H9 (cell line): Measurements from ENCODE around the gene RACGAP1. TPM values are rescaled to one million over a fixed set of nuclear protein-coding genes. Genes with fewer than 3 reads are reported as not detected.

Experiments
- DNase-seq: peaks from one replicate; pipeline ENCODE4 v3.0.0-alpha.2; 2017
- H2AFZ ChIP-seq: one replicate; pipeline ENCODE4 v1.6.1; 2013; ENCODE audit warnings: mild to moderate bottlenecking, low read length, control low read depth, moderate library complexity
- H2AK5ac ChIP-seq: 2 replicates; pipeline ENCODE4 v1.6.1; 2013; ENCODE audit warnings: low read length, control low read depth, mixed read lengths; ENCODE audit not compliant: insufficient read length
- H2BK120ac ChIP-seq: one replicate; pipeline ENCODE4 v1.6.1; 2013; ENCODE audit warnings: low read depth, mild to moderate bottlenecking, low read length, control low read depth, inconsistent platforms; ENCODE audit not compliant: poor library complexity, severe bottlenecking
- H2BK12ac ChIP-seq: 2 replicates; pipeline ENCODE4 v1.6.1; 2013; ENCODE audit warnings: low read length, control low read depth, mixed read lengths, low read depth; ENCODE audit not compliant: insufficient read length
- H2BK15ac ChIP-seq: 2 replicates; pipeline ENCODE4 v1.6.1; 2013; ENCODE audit warnings: low read depth, low read length, control low read depth
- H2BK20ac ChIP-seq: one replicate; pipeline ENCODE4 v1.6.1; 2013; ENCODE audit warnings: low read depth, mild to moderate bottlenecking, low read length, control low read depth, inconsistent platforms; ENCODE audit not compliant: poor library complexity, severe bottlenecking
- H2BK5ac ChIP-seq: 2 replicates; pipeline ENCODE4 v1.6.1; 2013; ENCODE audit warnings: low read length, control low read depth, mixed read lengths; ENCODE audit not compliant: insufficient read length
- H3K14ac ChIP-seq: 2 replicates; pipeline ENCODE4 v1.6.1; 2013; ENCODE audit warnings: low read length, control low read depth; ENCODE audit not compliant: insufficient read depth
- H3K18ac ChIP-seq: 2 replicates; pipeline ENCODE4 v1.6.1; 2013; ENCODE audit warnings: low read depth, mild to moderate bottlenecking, mixed read lengths, low read length, control low read depth; ENCODE audit not compliant: insufficient read length
- H3K23ac ChIP-seq: 2 replicates; pipeline ENCODE4 v1.6.1; 2013; ENCODE audit warnings: low read length, control low read depth, mixed read lengths, low read depth; ENCODE audit not compliant: insufficient read length
- H3K23me2 ChIP-seq: 2 replicates; pipeline ENCODE4 v1.6.1; 2013; ENCODE audit warnings: low read depth, mild to moderate bottlenecking, mixed read lengths, low read length, control low read depth; ENCODE audit not compliant: insufficient read length, poor library complexity, severe bottlenecking
- H3K27ac ChIP-seq: 2 replicates; pipeline ENCODE4 v1.5.1; 2013; ENCODE audit warnings: low read length, control low read depth, mixed read lengths, low read depth; ENCODE audit not compliant: insufficient read length
- H3K27me3 ChIP-seq: 2 replicates; pipeline ENCODE4 v1.6.1; 2013; ENCODE audit warnings: low read length, control low read depth, inconsistent platforms; ENCODE audit not compliant: insufficient read depth
- H3K4ac ChIP-seq: 2 replicates; pipeline ENCODE4 v1.6.1; 2013; ENCODE audit warnings: low read depth, mild to moderate bottlenecking, control low read depth, inconsistent platforms, low read length, moderate library complexity
- H3K4me1 ChIP-seq: 2 replicates; pipeline ENCODE4 v1.6.1; 2013; ENCODE audit warnings: low read length, control low read depth, inconsistent platforms; ENCODE audit not compliant: insufficient read depth
- H3K4me2 ChIP-seq: 2 replicates; pipeline ENCODE4 v1.6.1; 2013; ENCODE audit warnings: low read length, control low read depth, mixed read lengths; ENCODE audit not compliant: insufficient read length, insufficient read depth
- H3K56ac ChIP-seq: 2 replicates; pipeline ENCODE4 v1.6.1; 2013; ENCODE audit warnings: low read depth, mild to moderate bottlenecking, mixed read lengths, low read length, control low read depth; ENCODE audit not compliant: insufficient read length
- H3K79me1 ChIP-seq: 2 replicates; pipeline ENCODE4 v1.6.1; 2013; ENCODE audit warnings: low read depth, mild to moderate bottlenecking, moderate library complexity, low read length, control low read depth, inconsistent platforms; ENCODE audit not compliant: insufficient read depth, poor library complexity, severe bottlenecking
- H3K79me2 ChIP-seq: 2 replicates; pipeline ENCODE4 v1.6.1; 2013; ENCODE audit warnings: low read length, control low read depth, inconsistent platforms; ENCODE audit not compliant: insufficient read depth
- H3K9ac ChIP-seq: 2 replicates; pipeline ENCODE4 v1.6.1; 2013; ENCODE audit warnings: low read length, control low read depth, mixed read lengths; ENCODE audit not compliant: insufficient read length; ENCODE audit errors: extremely low read depth
- H3K9me3 ChIP-seq: one replicate; pipeline ENCODE4 v1.6.1; 2013; ENCODE audit warnings: low read depth, low read length, inconsistent platforms; ENCODE audit not compliant: control insufficient read depth
- H3T11ph ChIP-seq: one replicate; pipeline ENCODE4 v1.6.1; 2013; ENCODE audit warnings: mild to moderate bottlenecking, low read length, control low read depth, inconsistent platforms
- H4K20me1 ChIP-seq: one replicate; pipeline ENCODE4 v1.6.1; 2013; ENCODE audit not compliant: control insufficient read depth, insufficient read length, insufficient read depth
- H4K5ac ChIP-seq: 2 replicates; pipeline ENCODE4 v1.6.1; 2013; ENCODE audit warnings: low read depth, mild to moderate bottlenecking, mixed read lengths, low read length, control low read depth; ENCODE audit not compliant: insufficient read length
- H4K8ac ChIP-seq: replicated peaks from 2 replicates; pipeline ENCODE4 v1.6.1; 2013; ENCODE audit warnings: low read length, control low read depth, mixed read lengths, low read depth; ENCODE audit not compliant: insufficient read length
- H4K91ac ChIP-seq: 2 replicates; pipeline ENCODE4 v1.6.1; 2013; ENCODE audit warnings: low read depth, mild to moderate bottlenecking, moderate library complexity, mixed read lengths, low read length, control low read depth; ENCODE audit not compliant: insufficient read length
- H3K27ac Mint-ChIP-seq, 3 experiments: 2 replicates in 2 of 3; 3 replicates in 1 of 3; pipeline ENCODE4 v1.8.0; 2020 to 2021; ENCODE audit warnings: mixed read lengths in 3 of 3, mild to moderate bottlenecking in 1 of 3, moderate library complexity in 1 of 3
- H3K27me3 Mint-ChIP-seq: 2 replicates; pipeline ENCODE4 v1.8.0; 2021; ENCODE audit warnings: low read depth, mild to moderate bottlenecking, moderate library complexity, mixed read lengths
- H3K36me3 Mint-ChIP-seq, 3 experiments: 2 replicates in 2 of 3; 3 replicates in 1 of 3; pipeline ENCODE4 v1.8.0; 2020 to 2021; ENCODE audit warnings: low read depth in 3 of 3, mixed read lengths in 3 of 3; ENCODE audit not compliant: insufficient read depth in 1 of 3
- H3K4me1 Mint-ChIP-seq, 2 experiments: 2 replicates each; pipeline ENCODE4 v1.8.0; 2020; ENCODE audit warnings: mixed read lengths in 2 of 2
- H3K4me3 Mint-ChIP-seq, 2 experiments: 2 replicates in 1 of 2; 3 replicates in 1 of 2; pipeline ENCODE4 v1.8.0; 2020 to 2021; ENCODE audit warnings: mild to moderate bottlenecking in 2 of 2, mixed read lengths in 2 of 2, moderate library complexity in 1 of 2
- H3K9me3 Mint-ChIP-seq, 2 experiments: 2 replicates in 1 of 2; 3 replicates in 1 of 2; pipeline ENCODE4 v1.8.0; 2020; ENCODE audit warnings: mild to moderate bottlenecking in 2 of 2, mixed read lengths in 2 of 2, moderate library complexity in 1 of 2
- WGBS: extraction: QIAGEN DNeasy Blood & Tissue Kit; methylation state at CpG from one replicate; pipeline ENCODE4 v1.1.7; 2013; ENCODE audit warnings: missing lambda C conversion rate, low lambda C conversion rate, mixed read lengths; ENCODE audit not compliant: insufficient read length; ENCODE audit errors: extremely low coverage; 5-methylcytosine and 5-hydroxymethylcytosine counted together
- total RNA-seq: library from RNA; stranded (reverse); gene quantifications from 2 replicates; pipeline ENCODE4 v1.2.1, GENCODE V29; 2021
- TF ChIP-seq, protein P1 (sequence below): fragments of 200-600 bp; sonication (generic); conservative IDR thresholded peaks from 3 replicates; pipeline ENCODE4 v1.8.0; 2021; ENCODE audit warnings: antibody characterized with exemption, mild to moderate bottlenecking

The RACGAP1 gene
- total RNA-seq, 1 experiment from 2014 or later, result 64.8 TPM

DNA sequence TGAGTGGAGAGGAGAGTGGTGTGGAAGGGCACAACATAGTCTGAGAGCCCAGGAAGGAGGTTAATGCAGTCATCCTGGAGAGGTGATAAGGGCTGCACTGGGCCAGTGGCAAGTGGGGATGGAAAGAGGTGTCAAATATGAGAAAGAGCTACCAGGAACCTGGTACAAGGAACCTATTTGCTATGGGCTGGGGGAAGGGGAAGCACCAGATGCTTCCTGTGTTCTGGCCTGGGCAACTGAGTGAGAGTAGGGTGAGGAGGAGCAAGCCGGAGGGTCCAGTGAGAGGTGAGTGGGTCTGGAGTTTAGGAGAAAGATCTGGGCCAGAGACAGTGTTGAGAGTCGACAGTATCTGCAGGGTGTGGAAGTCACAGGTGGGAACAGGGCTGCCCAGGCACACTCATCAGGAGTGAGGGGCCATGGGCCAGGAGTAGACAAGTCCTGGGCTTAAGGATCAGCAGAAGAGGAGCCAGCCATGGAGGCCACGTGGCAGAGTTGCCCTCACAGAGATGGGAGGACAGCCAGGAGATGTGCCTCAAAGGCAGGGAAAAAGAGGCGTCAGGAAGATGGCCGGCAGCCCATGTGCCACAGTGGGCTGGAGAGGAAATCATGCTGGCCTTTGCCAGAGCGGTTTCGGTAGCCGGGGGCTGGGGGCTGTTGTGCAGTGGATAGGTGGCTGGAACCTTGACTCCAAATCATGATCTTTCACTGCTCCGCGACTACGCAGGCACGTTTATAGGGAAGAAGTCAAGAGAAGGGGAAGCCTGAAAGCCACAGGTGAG is 55.5 kb downstream of the RACGAP1 start:
- TF ChIP-seq, protein P1, sequence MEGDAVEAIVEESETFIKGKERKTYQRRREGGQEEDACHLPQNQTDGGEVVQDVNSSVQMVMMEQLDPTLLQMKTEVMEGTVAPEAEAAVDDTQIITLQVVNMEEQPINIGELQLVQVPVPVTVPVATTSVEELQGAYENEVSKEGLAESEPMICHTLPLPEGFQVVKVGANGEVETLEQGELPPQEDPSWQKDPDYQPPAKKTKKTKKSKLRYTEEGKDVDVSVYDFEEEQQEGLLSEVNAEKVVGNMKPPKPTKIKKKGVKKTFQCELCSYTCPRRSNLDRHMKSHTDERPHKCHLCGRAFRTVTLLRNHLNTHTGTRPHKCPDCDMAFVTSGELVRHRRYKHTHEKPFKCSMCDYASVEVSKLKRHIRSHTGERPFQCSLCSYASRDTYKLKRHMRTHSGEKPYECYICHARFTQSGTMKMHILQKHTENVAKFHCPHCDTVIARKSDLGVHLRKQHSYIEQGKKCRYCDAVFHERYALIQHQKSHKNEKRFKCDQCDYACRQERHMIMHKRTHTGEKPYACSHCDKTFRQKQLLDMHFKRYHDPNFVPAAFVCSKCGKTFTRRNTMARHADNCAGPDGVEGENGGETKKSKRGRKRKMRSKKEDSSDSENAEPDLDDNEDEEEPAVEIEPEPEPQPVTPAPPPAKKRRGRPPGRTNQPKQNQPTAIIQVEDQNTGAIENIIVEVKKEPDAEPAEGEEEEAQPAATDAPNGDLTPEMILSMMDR, result no peak
- no peak overlapping the region for H3K18ac ChIP-seq
- no peak overlapping the region for H2AFZ ChIP-seq
- H3K79me2 ChIP-seq, result no peaks in the 10 kb centered on the region
- no peak overlapping the region for H3K4me3 Mint-ChIP-seq
- no peak overlapping the region for H4K91ac ChIP-seq
- H2BK20ac ChIP-seq, result no peak overlapping the region
- H2BK5ac ChIP-seq, result no peak overlapping the region
- H3K27me3 Mint-ChIP-seq, result peaks cover 24% of the 10 kb centered on the region
- H3K9ac ChIP-seq, result no peak overlapping the region
- WGBS, result no CpG with 5 or more reads among the region's 12 CpGs
- H3K4me2 ChIP-seq, result no peak overlapping the region
- H3K23me2 ChIP-seq, result no peaks in the 10 kb centered on the region
- DNase-seq, result no peak
- no peak overlapping the region for H3K23ac ChIP-seq
- no peaks in the 10 kb centered on the region for H3K9me3 Mint-ChIP-seq
- no peak overlapping the region for H2BK120ac ChIP-seq
- H3K14ac ChIP-seq, result no peak overlapping the region
- H4K8ac ChIP-seq, result no peak overlapping the region
- no peaks in the 10 kb centered on the region for H3K36me3 Mint-ChIP-seq
- H3K27ac Mint-ChIP-seq, result no peak overlapping the region
- H2AK5ac ChIP-seq, result no peak overlapping the region
- no peaks in the 10 kb centered on the region for H3K79me1 ChIP-seq
- peaks cover 2% of the 10 kb centered on the region; the same call in 1 of the 2 replicates for H3K27me3 ChIP-seq
- no peak overlapping the region for H3K56ac ChIP-seq
- no peaks in the 10 kb centered on the region for H3K9me3 ChIP-seq
- H3K4me1 Mint-ChIP-seq, result peaks cover 12 to 13% of the 10 kb centered on the region in 2 experiments
- H4K20me1 ChIP-seq, result no peaks in the 10 kb centered on the region
- H3K4ac ChIP-seq, result no peak overlapping the region
- H3K27ac ChIP-seq, result no peak overlapping the region
- H3K4me1 ChIP-seq, result no peaks in the 10 kb centered on the region
- no peak overlapping the region for H2BK12ac ChIP-seq
- H3T11ph ChIP-seq, result no peak overlapping the region
- no peak overlapping the region for H4K5ac ChIP-seq
- no peak overlapping the region for H2BK15ac ChIP-seq
